HepG2 (cell line): ENCODE results near the gene MAPK7.

Source experiments
- CEBPZ ChIP-seq: IDR thresholded peaks from 2 replicates; pipeline ENCODE4 v1.6.1; 2012; ENCODE audit warnings: low read length, improper control_type of control experiment
- CTCF ChIP-seq: sonication (generic); formaldehyde crosslinking; IDR thresholded peaks from 2 replicates; pipeline ENCODE4 v1.5.0; 2020; ENCODE audit warnings: mild to moderate bottlenecking, missing genetic modification reagents, moderate library complexity
- GPN1 ChIP-seq: sonication (generic); formaldehyde crosslinking; IDR thresholded peaks from 2 replicates; pipeline ENCODE4 v1.5.1; 2020; ENCODE audit warnings: missing genetic modification reagents, borderline replicate concordance
- MAFK ChIP-seq, 2 experiments: IDR thresholded peaks in 1 of 2; conservative IDR thresholded peaks in 1 of 2; 2 replicates each; pipeline ENCODE4 v1.6.1; 2011; ENCODE audit warnings: improper control_type of control experiment in 2 of 2, low read length in 2 of 2
- PHB2 ChIP-seq: fragments of 450-650 bp; IDR thresholded peaks from 2 replicates; pipeline ENCODE4 v1.6.1; 2018; ENCODE audit not compliant: partially characterized antibody
- POLR2A ChIP-seq, 2 experiments: IDR thresholded peaks; 2 replicates each; pipeline ENCODE4 v1.6.1; 2011; ENCODE audit warnings: low read depth in 2 of 2, low read length in 2 of 2, mild to moderate bottlenecking in 1 of 2, moderate library complexity in 1 of 2; ENCODE audit not compliant: insufficient read depth in 1 of 2
- PREB ChIP-seq: sonication (generic); formaldehyde crosslinking; IDR thresholded peaks from 2 replicates; pipeline ENCODE4 v1.4.0; 2020; ENCODE audit warnings: missing genetic modification reagents
- ZBTB7A ChIP-seq: sonication (generic); formaldehyde crosslinking; IDR thresholded peaks from 2 replicates; pipeline ENCODE4 v1.8.0; 2022; ENCODE audit warnings: mild to moderate bottlenecking, missing genetic modification reagents
- ZNF44 ChIP-seq: sonication (generic); formaldehyde crosslinking; IDR thresholded peaks from 2 replicates; pipeline ENCODE4 v1.5.1; 2020; ENCODE audit warnings: mild to moderate bottlenecking, missing genetic modification reagents
- ZZZ3 ChIP-seq: sonication (generic); formaldehyde crosslinking; IDR thresholded peaks from 2 replicates; pipeline ENCODE4 v1.4.0; 2020; ENCODE audit warnings: missing genetic modification reagents, mild to moderate bottlenecking, borderline replicate concordance
- TF ChIP-seq, protein P1 (sequence below): sonication (generic); formaldehyde crosslinking; conservative IDR thresholded peaks from 2 replicates; pipeline ENCODE4 v1.5.0; 2020; ENCODE audit warnings: missing genetic modification reagents

DNA sequence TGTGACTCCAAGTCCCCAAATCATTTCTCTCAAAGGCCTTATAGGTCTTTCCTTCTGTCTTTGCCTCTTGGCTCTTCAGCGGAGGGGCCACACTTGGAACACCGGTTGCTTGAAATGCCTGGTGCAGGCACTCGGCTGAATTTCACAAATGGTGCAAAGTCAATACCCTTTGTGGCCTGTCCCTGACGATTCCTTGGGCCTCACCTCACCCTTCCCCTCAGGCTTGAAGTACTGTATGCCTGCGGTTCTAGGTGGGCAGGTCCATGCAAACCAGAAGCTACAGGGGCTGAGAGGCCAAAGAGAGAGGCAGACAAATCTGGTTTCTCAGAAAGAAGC lies 11.7 kb upstream of the MAPK7 start:
- TF ChIP-seq ZBTB7A = no peak
- no peak for TF ChIP-seq GPN1 (CRISPR knock-in tag)
- TF ChIP-seq ZNF44 (CRISPR knock-in tag) = no peak
- no peak for TF ChIP-seq MAFK (conservative IDR thresholded peaks at IDR 0.05 in 1 of 2, IDR thresholded peaks at IDR 0.05 in 1 of 2; ENCODE audit: low read length in 2 of 2)
- TF ChIP-seq PHB2 = no peak
- no peak for TF ChIP-seq ZZZ3 (CRISPR knock-in tag)
- TF ChIP-seq POLR2A (IDR thresholded peaks at IDR 0.05; ENCODE audit: insufficient read depth in 1 of 2, low read depth in 2 of 2, low read length in 2 of 2) = no peak
- TF ChIP-seq PREB = no peak
- no peak for TF ChIP-seq CTCF
- no peak for TF ChIP-seq CEBPZ
- TF ChIP-seq, protein P1, sequence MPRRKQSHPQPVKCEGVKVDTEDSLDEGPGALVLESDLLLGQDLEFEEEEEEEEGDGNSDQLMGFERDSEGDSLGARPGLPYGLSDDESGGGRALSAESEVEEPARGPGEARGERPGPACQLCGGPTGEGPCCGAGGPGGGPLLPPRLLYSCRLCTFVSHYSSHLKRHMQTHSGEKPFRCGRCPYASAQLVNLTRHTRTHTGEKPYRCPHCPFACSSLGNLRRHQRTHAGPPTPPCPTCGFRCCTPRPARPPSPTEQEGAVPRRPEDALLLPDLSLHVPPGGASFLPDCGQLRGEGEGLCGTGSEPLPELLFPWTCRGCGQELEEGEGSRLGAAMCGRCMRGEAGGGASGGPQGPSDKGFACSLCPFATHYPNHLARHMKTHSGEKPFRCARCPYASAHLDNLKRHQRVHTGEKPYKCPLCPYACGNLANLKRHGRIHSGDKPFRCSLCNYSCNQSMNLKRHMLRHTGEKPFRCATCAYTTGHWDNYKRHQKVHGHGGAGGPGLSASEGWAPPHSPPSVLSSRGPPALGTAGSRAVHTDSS (CRISPR knock-in tag) = no peak
